ENCODE data around the gene BSPRY. TPM values are rescaled to one million over a fixed set of nuclear protein-coding genes. Genes with fewer than 3 reads are reported as not detected.
A peak's percentile ranks its signal among the peaks of the same experiment; 100 is the strongest.

The BSPRY gene
- not detected in 3 replicates for total RNA-seq
- long read RNA-seq, result 0 reads

DNA sequence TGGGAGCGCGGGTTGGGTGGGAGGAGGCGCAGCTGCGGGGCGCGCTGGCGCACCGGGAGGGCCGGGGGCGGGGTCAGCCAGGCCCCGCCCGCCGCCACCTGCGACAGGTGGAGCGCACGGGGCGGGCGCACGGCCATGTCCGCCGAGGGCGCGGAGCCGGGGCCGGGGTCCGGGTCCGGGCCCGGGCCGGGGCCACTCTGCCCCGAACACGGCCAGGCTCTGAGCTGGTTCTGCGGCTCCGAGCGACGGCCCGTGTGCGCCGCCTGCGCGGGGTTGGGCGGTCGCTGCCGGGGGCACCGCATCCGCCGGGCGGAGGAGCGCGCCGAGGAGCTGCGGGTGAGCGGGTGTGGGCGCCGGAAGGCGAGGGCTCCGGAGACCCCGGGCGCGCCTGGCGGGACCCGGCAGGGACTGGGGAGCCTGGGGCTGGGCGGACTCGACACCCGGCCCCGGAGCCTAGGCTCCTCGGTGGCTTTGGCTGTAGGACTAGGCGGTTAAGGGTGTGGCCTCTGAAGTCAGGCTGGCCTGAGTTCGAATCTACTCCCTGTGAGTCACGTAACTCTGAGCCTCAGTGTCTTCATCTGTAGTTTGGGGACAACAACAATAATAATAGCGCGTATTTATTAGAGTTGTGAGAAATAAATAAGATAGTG, at the start of gene BSPRY:
Gene BSPRY, plus strand, starts transcription at position 97 of the 650 bp plus-strand sequence. Its CDS starts 39 bp downstream, at position 136.
- no peak for DNase-seq (ENCODE audit: low spot score)
- H3K4me1 Mint-ChIP-seq (ENCODE audit: low read depth), result peaks cover 10% of the 10 kb centered on the region
- TF ChIP-seq, protein P1, sequence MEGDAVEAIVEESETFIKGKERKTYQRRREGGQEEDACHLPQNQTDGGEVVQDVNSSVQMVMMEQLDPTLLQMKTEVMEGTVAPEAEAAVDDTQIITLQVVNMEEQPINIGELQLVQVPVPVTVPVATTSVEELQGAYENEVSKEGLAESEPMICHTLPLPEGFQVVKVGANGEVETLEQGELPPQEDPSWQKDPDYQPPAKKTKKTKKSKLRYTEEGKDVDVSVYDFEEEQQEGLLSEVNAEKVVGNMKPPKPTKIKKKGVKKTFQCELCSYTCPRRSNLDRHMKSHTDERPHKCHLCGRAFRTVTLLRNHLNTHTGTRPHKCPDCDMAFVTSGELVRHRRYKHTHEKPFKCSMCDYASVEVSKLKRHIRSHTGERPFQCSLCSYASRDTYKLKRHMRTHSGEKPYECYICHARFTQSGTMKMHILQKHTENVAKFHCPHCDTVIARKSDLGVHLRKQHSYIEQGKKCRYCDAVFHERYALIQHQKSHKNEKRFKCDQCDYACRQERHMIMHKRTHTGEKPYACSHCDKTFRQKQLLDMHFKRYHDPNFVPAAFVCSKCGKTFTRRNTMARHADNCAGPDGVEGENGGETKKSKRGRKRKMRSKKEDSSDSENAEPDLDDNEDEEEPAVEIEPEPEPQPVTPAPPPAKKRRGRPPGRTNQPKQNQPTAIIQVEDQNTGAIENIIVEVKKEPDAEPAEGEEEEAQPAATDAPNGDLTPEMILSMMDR (IDR thresholded peaks at IDR 0.05), result no peak
- peak within 1 kb of the TSS; percentile 61 for H3K4me3 Mint-ChIP-seq (ENCODE audit: unreplicated experiment)
- H3K36me3 Mint-ChIP-seq (ENCODE audit: low read depth), result peaks cover 2% of the 10 kb centered on the region
- H3K27ac Mint-ChIP-seq (ENCODE audit: unreplicated experiment), result no peak within 1 kb of the TSS
- H3K9me3 Mint-ChIP-seq (ENCODE audit: low read depth), result no peaks in the 10 kb centered on the region
- peaks cover 45% of the 10 kb centered on the region for H3K27me3 Mint-ChIP-seq (ENCODE audit: low read depth)

DNA sequence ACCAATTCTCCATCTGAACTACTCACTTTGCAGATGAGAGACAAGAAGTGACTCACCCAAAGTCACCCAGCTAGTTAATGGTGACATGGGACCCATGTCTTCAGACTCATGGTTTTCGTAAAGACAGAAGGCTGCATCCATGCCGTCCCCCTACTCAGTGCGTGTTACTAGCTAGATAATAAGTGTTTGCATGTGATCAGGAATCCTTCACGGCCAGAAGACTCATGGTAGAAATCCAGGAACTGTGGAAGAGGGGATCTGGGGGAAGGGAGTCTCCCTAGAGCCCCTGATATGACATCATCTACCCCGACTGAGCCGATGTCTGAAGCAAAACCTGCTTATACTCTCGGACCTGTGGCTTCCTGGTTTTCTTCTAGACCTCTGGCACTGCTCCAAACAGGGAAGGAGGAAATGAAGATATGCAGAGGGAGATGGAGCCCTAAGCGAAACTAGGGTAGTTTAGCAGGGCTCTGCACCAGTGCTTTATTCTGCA, 49.5 kb upstream of the BSPRY start:
- Mint-ChIP-seq H3K9me3 (ENCODE audit: low read depth) (no peaks in the 10 kb centered on the region), H3K27ac (ENCODE audit: unreplicated experiment) (no peak overlapping the region), H3K36me3 (ENCODE audit: low read depth) (no peaks in the 10 kb centered on the region), H3K27me3 (ENCODE audit: low read depth) (peaks cover 12% of the 10 kb centered on the region), H3K4me3 (ENCODE audit: unreplicated experiment) (no peak overlapping the region), H3K4me1 (ENCODE audit: low read depth) (no peaks in the 10 kb centered on the region)
- no peak for DNase-seq (ENCODE audit: low spot score)
- TF ChIP-seq, protein P1 (IDR thresholded peaks at IDR 0.05), result no peak

DNA sequence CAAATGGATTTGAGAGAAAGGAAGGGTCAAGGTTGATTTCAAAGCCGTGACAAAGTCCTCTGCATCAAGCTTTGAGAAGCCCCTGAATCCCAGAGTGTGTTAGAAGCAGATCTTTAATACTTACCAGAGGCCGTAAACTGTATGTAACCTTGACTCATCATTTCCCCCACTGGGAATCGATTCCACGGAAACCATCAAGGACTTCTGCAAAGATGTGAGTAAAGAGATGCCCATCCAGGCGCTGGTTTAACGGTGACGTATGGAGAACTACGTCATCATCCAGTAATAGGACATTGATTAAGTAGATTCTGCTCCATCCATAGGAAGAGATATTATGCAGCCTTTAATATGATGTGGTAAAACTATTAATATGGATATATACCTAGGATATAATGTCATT, 47.8 kb upstream of the BSPRY start:
- no peaks in the 10 kb centered on the region for H3K9me3 Mint-ChIP-seq (ENCODE audit: low read depth)
- TF ChIP-seq, protein P1 (IDR thresholded peaks at IDR 0.05), result no peak
- DNase-seq (ENCODE audit: low spot score), result no peak
- H3K27me3 Mint-ChIP-seq (ENCODE audit: low read depth), result peaks cover 12% of the 10 kb centered on the region
- no peak overlapping the region for H3K4me3 Mint-ChIP-seq (ENCODE audit: unreplicated experiment)
- H3K27ac Mint-ChIP-seq (ENCODE audit: unreplicated experiment), result no peak overlapping the region
- no peaks in the 10 kb centered on the region for H3K36me3 Mint-ChIP-seq (ENCODE audit: low read depth)
- no peaks in the 10 kb centered on the region for H3K4me1 Mint-ChIP-seq (ENCODE audit: low read depth)

DNA sequence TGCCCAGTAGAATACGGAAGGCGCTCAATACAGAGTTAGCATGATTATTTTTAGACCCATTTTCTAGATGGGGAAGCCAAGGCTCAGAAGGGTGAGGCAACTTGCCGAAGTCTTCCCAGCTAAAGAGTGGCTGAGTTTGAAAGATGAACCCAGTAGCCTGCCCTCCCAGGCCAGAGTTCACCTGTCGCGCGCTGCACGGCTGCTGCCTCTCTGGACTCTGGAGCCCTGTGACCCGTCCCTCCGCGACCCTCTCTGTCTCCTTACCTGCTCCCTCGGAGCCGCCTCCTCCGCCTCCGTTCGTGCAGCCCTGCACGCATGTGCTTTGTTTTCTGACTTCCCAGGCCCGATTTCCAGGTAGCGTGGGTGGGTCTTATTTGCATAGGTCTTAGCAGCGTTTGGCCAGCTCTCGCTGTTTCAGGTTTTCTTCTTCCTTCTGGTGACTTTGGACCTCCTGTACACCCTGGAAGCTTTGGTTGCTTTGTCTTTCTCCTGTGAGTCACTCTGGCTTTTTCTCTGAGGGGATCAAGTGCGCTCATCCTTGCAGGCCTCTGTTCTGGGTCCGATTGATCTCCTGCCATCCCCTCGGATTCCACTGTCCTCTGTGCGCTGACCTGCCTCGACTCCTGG, 46.4 kb upstream of the BSPRY start, which contains the start of gene RNF183:
Gene RNF183, minus strand, starts transcription at position 585 of the 627 bp plus-strand sequence. CDS start 5,192 bp downstream, outside the sequence.
- Mint-ChIP-seq H3K4me1 (ENCODE audit: low read depth) (no peaks in the 10 kb centered on the region), H3K9me3 (ENCODE audit: low read depth) (no peaks in the 10 kb centered on the region), H3K36me3 (ENCODE audit: low read depth) (no peaks in the 10 kb centered on the region), H3K4me3 (ENCODE audit: unreplicated experiment) (no peak within 1 kb of the TSS), H3K27me3 (ENCODE audit: low read depth) (peaks cover 12% of the 10 kb centered on the region), H3K27ac (ENCODE audit: unreplicated experiment) (no peak within 1 kb of the TSS)
- DNase-seq (ENCODE audit: low spot score), result no peak
- TF ChIP-seq, protein P1 (IDR thresholded peaks at IDR 0.05), result no peak

DNA sequence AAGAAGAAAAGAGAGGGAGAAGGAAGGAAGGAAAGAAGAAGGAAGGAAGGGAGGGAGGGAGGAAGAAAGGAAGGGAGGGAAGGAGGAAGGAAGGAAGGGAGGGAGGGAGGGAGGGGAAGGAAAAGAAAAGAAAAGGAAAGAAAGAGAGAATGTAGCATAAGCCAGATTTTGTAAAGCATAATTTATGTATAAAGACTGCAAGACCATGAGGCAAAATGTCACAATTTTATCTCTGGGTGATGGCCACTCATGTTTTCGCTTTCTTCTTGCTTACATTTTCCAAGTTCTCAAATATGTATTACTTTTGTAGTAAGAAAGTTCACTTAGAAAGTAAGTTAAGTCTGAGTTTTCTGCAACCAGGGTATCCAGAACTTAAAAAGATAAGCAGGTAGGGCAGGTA, 42.8 kb upstream of the BSPRY start:
- Mint-ChIP-seq H3K4me3 (ENCODE audit: unreplicated experiment) (no peak overlapping the region), H3K27ac (ENCODE audit: unreplicated experiment) (no peak overlapping the region), H3K36me3 (ENCODE audit: low read depth) (no peaks in the 10 kb centered on the region), H3K27me3 (ENCODE audit: low read depth) (peaks cover 12% of the 10 kb centered on the region), H3K4me1 (ENCODE audit: low read depth) (no peaks in the 10 kb centered on the region), H3K9me3 (ENCODE audit: low read depth) (no peaks in the 10 kb centered on the region)
- TF ChIP-seq, protein P1 (IDR thresholded peaks at IDR 0.05), result no peak
- no peak for DNase-seq (ENCODE audit: low spot score)
